GM12892 (cell line): ENCODE data around the gene CCDC59.

ENCODE experiments used
- DNase-seq: peaks from one replicate; pipeline ENCODE4 v3.0.0; 2011; ENCODE audit not compliant: insufficient read length
- FAIRE-seq: peaks from 2 replicates; lab custom pipeline; 2011; peaks lifted over from hg19 to GRCh38; lab: Jason Lieb, UNC
- POLR2A ChIP-seq: IDR thresholded peaks from 2 replicates; pipeline ENCODE4 v1.6.1; 2011; ENCODE audit warnings: low read depth, low read length, control low read depth
- POLR2AphosphoS5 ChIP-seq: IDR thresholded peaks from 2 replicates; pipeline ENCODE4 v1.6.1; 2011; ENCODE audit warnings: low read depth, low read length, control low read depth
- TAF1 ChIP-seq: IDR thresholded peaks from 2 replicates; pipeline ENCODE4 v1.6.1; 2011; ENCODE audit warnings: low read depth, mild to moderate bottlenecking, control low read depth, low read length, borderline replicate concordance

CCDC59 gene

GRCh38 chr12:82359115-82359478 is 910 bp upstream of the CCDC59 start:
- FAIRE-seq (peak; percentile 17), DNase-seq (no peak)

GRCh38 chr12:82357845-82358199 is 365 bp downstream of the CCDC59 start:
- TF ChIP-seq POLR2A = no peak
- TF ChIP-seq TAF1 = no peak
- TF ChIP-seq POLR2AphosphoS5 = no peak
- DNase-seq (no peak), FAIRE-seq (no peak)

More at GRCh38 chr12:82359115-82359478, 910 bp upstream of the CCDC59 start:
- TF ChIP-seq POLR2A = no peak
- TF ChIP-seq POLR2AphosphoS5 = no peak
- TF ChIP-seq TAF1 = no peak

GRCh38 chr12:82357340-82357739 is 847 bp downstream of the CCDC59 start:
- no peak for FAIRE-seq
- DNase-seq = no peak
- TF ChIP-seq POLR2A = no peak
- TF ChIP-seq TAF1 = no peak
- TF ChIP-seq POLR2AphosphoS5 = no peak

- TF ChIP-seq TAF1 = no peak
- peak; percentile 57; the same call in 1 of the 2 replicates for TF ChIP-seq POLR2AphosphoS5
- TF ChIP-seq POLR2A = peak; percentile 31; the same call in 1 of the 2 replicates
- FAIRE-seq (no peak), DNase-seq (no peak)
Observed at GRCh38 chr12:82351390-82351789, 6.8 kb downstream of the CCDC59 start.

DNA sequence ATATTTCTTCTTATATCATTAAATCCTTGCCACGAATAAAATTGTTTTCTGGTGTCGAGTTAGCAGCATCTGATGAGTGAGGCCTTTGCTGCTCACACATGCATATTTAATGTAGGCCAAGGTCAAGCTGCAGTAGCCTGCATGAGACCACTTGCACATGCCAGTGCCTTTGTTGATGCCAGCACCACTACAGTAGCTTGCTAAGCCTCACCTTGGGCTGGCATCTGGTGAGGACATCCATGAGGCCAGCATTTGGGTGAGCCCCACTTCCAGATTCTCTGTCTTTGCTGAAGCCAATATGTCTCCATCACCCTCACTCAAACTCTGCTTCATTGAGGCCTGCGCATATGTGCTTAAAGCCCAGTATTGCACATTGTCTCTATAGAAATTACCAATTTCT is 8.0 kb downstream of the CCDC59 start:
- TF ChIP-seq TAF1 (no peak), POLR2AphosphoS5 (0 out of 2 replicates have a peak, but pooled peaks have one; percentile 34)
- FAIRE-seq (no peak), DNase-seq (no peak)

DNA sequence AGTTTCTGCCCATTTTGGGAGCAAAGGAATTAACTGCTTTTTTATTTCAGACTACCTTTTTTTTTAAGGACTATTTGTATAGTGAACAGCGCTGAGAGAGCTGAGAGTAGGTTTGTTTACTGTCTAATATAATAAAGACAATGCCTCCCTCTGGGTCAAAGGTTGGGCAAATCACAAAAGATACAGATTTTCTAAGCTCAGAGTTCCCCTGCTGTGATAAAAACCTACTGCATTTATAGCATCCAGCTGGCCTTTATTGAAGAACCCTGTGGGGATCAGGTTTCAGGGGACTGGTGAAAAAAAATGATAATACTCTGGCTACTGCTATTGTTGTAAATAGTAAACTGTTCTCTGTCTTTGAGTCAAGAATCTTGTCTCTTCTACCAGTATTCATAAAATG is 28.7 kb downstream of the CCDC59 start:
- FAIRE-seq = no peak
- TF ChIP-seq TAF1 (no peak), POLR2A (no peak), POLR2AphosphoS5 (no peak)

DNA sequence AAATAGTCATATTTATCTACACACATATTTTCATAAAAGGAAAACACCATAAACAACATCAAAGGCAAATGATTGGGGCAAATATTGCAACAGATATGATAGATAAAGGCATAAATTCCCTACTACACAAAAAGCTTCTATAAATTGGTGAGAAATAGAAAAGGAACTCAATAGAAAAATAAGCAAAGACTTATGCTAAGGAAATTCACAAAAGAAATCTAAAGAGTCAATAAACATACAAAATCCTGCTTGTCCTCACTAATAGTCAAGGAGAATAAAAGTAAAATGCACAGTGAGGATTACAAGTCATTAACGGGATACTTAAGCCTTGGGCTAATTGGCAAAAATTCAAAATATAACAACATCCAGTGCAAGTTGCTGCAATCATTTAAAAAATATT is 30.3 kb downstream of the CCDC59 start:
- TF ChIP-seq TAF1 (no peak), POLR2AphosphoS5 (no peak), POLR2A (no peak)
- DNase-seq = no peak
- no peak for FAIRE-seq

More for the DNA sequence above, 28.7 kb downstream of the CCDC59 start:
- no peak for DNase-seq

DNA sequence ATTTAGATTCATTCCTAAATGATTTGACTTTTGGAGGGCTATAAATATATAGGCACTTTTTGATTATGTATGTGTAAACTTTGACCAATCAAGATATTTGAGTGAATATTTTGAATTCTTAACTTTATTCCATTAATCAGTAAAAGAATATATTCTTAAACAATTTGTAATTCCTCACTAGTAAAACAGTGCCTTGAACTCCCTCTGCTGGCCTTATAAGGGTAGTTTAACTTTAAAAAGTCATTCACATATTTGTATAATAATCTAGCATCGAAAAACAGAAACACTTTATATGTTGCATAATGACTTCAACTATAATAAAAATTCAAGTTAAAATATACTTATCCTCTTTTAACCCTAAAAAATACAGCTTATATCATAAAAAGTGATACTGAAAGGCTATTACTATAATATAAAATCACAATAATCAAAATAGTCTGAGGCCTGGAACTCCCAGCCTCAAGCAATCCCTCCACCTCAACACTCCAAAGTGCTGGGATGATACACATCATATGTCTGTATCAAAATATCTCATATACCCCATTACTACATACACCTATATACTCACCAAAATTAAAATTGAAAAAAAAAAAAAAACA is 31.2 kb downstream of the CCDC59 start:
- no peak for TF ChIP-seq TAF1
- no peak for TF ChIP-seq POLR2A
- no peak for TF ChIP-seq POLR2AphosphoS5

GRCh38 chr12:82325540-82326336 is 32.4 kb downstream of the CCDC59 start:
- DNase-seq (no peak), FAIRE-seq (no peak)
- no peak for TF ChIP-seq TAF1
- TF ChIP-seq POLR2A = no peak
- TF ChIP-seq POLR2AphosphoS5 = no peak

More for the DNA sequence above, 31.2 kb downstream of the CCDC59 start:
- DNase-seq (no peak), FAIRE-seq (no peak)

DNA sequence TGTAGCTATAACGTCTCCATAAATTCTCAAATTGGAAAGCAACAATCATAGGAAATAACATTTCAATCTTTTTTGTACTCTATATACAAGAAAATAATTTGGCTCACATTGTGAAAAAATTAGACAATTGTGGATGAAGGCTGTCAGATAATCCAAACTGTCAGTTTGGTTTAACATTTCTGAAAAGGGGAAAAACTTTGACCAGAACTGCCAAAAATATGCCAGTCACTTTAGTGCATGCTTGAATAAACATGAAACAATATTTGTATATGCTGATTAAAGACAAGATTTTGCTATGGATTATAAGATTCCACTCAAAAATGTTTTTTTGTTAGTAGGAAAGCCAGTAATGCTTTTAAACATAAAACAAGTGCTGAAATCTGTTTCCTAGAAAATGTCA is 38.9 kb downstream of the CCDC59 start:
- no peak for DNase-seq
- no peak for FAIRE-seq
- TF ChIP-seq TAF1 (no peak), POLR2AphosphoS5 (no peak), POLR2A (no peak)

DNA sequence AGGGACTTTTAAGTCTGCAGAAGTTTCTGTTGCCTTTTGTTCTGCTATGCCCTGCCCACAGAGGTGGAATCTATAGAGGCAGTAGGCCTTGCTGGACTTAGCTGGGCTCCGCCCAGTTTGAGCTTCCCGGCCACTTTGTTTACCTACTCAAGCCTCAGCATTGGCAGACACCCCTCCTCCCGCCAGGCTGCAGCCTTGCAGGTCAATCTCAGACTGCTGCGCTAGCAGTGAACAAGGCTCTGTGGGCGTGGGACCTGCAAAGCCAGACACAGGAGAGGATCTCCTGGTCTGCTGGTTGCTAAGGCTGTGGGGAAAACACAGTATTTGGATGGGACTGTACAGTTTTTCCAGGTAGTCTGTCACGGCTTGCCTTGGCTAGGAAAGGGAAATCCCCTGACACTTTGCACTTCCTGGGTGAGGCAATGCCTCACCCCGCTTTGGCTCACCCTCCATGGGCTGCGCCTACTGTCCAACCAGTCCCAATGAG is 43.7 kb downstream of the CCDC59 start:
- DNase-seq (no peak), FAIRE-seq (no peak)
- TF ChIP-seq POLR2AphosphoS5 (no peak), TAF1 (no peak), POLR2A (no peak)
